ENCODE measurements around the gene PPT1. TPM values are rescaled to one million over a fixed set of nuclear protein-coding genes. Genes with fewer than 3 reads are reported as not detected.

Gene PPT1
- total RNA-seq, 1 donor from 2014 or later = 33.4 TPM

DNA sequence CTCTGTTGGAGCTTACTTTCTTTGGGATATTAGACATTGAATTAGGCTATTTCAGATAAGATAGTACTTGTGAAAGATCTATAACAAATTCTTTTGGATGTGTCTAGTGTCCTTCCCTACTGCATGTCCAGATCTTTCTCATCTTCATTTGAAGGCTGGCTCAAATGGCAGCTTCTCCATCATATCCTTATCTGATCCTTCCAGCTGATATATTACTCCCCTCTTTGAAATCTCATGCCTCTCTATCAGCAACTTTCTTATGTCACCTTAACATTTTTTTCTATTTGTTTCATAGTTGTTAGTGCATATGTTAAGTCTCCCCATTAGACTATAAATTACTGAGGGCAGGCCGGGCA is 39.0 kb downstream of the PPT1 start:
- H3K4me3 ChIP-seq (ENCODE audit: low read length in 3 of 3) = no peak overlapping the region
- peaks cover 0 to 27% (median 16%) of the 10 kb centered on the region in 3 donors for H3K36me3 ChIP-seq (ENCODE audit: control insufficient read depth in 3 of 3, insufficient read depth in 3 of 3, low read length in 3 of 3)
- no peak overlapping the region for H3K9ac ChIP-seq (ENCODE audit: low read depth in 1 of 3, low read length in 3 of 3)
- H3K4me1 ChIP-seq (ENCODE audit: control insufficient read depth in 3 of 3, insufficient read depth in 3 of 3, low read length in 3 of 3) = peaks cover 14 to 40% (median 14%) of the 10 kb centered on the region in 3 donors
- H3K9me3 ChIP-seq (ENCODE audit: control insufficient read depth in 3 of 3, low read length in 3 of 3) = no peaks in the 10 kb centered on the region
- no peaks in the 10 kb centered on the region for H3K27me3 ChIP-seq (ENCODE audit: control insufficient read depth in 3 of 3, insufficient read depth in 3 of 3, low read length in 3 of 3)
- H3K27ac ChIP-seq (ENCODE audit: low read depth, low read length) = no peak overlapping the region

DNA sequence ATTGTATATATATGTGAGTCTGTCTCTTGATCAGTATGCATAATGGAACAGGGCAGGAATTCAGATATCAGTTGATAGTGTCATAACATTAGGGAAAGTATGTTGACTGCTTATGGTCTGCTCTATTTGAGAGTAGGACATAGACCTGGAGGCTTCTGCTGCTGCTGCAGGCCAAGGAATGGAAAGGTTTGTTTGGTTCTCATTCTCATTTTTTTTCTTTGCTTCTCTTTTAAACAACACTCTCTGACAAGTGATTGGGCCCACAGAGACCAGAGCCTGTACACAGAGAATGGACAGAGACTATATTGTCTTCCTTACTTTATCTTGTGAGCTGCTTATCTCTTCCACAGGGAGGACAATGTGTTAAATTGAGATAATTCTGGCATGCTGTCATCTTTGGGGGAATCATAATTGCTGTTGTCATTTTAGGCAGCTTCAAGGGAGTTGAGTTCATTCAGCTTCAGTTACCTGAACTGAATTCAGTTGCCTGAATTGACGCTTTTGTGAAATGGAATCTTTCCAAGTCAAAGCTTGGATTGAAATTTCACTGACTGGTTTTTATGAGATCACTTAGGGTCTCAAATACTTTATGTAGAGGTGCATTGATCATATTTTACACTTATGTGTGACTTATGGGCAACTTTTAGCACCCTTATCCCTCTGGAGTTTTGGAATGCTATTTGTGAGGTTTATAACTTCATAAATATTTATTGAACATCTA is 39.6 kb downstream of the PPT1 start:
- Histone ChIP-seq H3K27ac (ENCODE audit: low read depth, low read length) (no peak overlapping the region), H3K4me1 (ENCODE audit: control insufficient read depth in 3 of 3, insufficient read depth in 3 of 3, low read length in 3 of 3) (peaks cover 14 to 40% (median 14%) of the 10 kb centered on the region in 3 donors), H3K4me3 (ENCODE audit: low read length in 3 of 3) (no peak overlapping the region), H3K9me3 (ENCODE audit: control insufficient read depth in 3 of 3, low read length in 3 of 3) (no peaks in the 10 kb centered on the region), H3K9ac (ENCODE audit: low read depth in 1 of 3, low read length in 3 of 3) (no peak overlapping the region), H3K36me3 (ENCODE audit: control insufficient read depth in 3 of 3, insufficient read depth in 3 of 3, low read length in 3 of 3) (peaks cover 0 to 25% (median 10%) of the 10 kb centered on the region in 3 donors), H3K27me3 (ENCODE audit: control insufficient read depth in 3 of 3, insufficient read depth in 3 of 3, low read length in 3 of 3) (no peaks in the 10 kb centered on the region)

DNA sequence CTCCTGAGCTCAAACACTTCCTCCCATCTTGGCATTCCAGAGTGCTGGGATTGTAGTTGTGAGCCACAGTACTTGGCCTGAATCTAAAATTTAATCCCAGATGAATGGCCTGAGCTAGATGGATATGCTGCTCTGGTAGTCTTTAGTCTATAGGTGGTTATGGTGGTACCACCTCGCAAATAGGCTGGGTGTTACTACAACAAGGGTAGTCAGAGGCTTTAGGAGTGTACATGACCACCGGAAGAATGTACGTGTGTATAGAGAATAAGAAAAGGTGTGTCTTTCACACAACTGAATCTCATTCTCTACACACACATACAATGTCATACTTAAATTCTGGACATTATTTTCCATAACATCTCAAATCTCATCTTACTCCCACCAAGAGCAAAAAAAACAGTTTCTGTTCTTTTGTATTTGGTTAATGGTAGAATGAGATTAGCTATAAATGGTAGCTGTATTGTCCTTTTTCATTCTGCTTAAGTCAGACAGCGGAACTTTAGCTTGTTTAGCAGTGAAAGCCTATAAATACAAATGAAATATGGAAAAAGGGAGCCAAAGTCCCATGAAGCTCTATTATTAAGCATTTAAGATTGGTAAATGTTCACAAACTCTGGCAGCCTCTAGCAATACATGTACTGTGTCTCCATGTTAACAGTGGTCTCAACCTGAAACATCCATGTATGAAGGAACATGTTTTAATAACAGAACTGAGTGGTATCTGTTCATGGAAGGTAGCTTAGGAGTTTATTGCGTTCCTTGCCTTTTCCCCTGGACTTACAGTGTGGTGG is 40.3 kb downstream of the PPT1 start:
- Histone ChIP-seq H3K36me3 (ENCODE audit: control insufficient read depth in 3 of 3, insufficient read depth in 3 of 3, low read length in 3 of 3) (peaks cover 0 to 21% (median 5%) of the 10 kb centered on the region in 3 donors), H3K4me1 (ENCODE audit: control insufficient read depth in 3 of 3, insufficient read depth in 3 of 3, low read length in 3 of 3) (peaks cover 14 to 43% (median 14%) of the 10 kb centered on the region in 3 donors)

DNA sequence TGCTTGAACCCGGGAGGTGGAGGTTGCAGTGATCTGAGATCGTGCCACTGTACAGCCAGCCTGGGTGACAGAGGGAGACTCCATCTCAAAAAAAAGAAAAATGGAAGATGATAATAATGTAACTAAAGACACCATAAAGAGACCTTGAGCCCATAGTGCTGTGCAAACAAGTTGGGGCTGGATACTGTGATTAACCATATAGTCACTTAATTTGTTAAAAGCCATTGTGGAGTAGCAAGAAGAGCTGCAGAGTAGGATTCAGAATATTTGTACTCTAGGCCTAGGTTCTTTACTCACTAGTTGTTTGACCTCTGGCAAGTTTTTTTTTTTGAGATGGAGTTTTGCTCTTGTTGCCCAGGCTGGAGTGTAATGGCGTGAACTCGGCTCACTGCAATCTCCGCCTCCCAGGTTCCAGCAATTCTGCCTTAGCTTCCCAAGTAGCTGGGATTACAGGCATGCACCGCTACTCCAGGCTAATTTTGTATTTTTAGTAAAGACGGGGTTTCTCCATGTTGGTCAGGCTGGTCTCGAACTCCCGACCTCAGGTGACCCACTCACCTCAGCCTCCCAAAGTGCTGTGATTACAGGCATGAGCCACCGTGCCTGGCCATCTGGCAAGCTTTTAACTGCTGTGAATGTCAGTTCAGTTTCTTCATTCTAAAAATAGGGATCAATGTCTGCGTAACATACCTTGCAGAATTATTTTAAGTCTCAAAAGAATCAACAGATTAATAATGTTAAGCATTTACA is 43.7 kb downstream of the PPT1 start:
- Histone ChIP-seq H3K4me3 (ENCODE audit: low read length in 3 of 3) (no peak overlapping the region), H3K4me1 (ENCODE audit: control insufficient read depth in 3 of 3, insufficient read depth in 3 of 3, low read length in 3 of 3) (peaks cover 4 to 26% (median 13%) of the 10 kb centered on the region in 3 donors), H3K27ac (ENCODE audit: low read depth, low read length) (peak overlapping the region; percentile 58), H3K36me3 (ENCODE audit: control insufficient read depth in 3 of 3, insufficient read depth in 3 of 3, low read length in 3 of 3) (no peaks in the 10 kb centered on the region), H3K9me3 (ENCODE audit: control insufficient read depth in 3 of 3, low read length in 3 of 3) (no peaks in the 10 kb centered on the region), H3K9ac (ENCODE audit: low read depth in 1 of 3, low read length in 3 of 3) (no peak overlapping the region), H3K27me3 (ENCODE audit: control insufficient read depth in 3 of 3, insufficient read depth in 3 of 3, low read length in 3 of 3) (no peaks in the 10 kb centered on the region)

More for the DNA sequence above, 40.3 kb downstream of the PPT1 start:
- H3K27me3 ChIP-seq (ENCODE audit: control insufficient read depth in 3 of 3, insufficient read depth in 3 of 3, low read length in 3 of 3) = no peaks in the 10 kb centered on the region
- no peaks in the 10 kb centered on the region for H3K9me3 ChIP-seq (ENCODE audit: control insufficient read depth in 3 of 3, low read length in 3 of 3)
- no peak overlapping the region for H3K27ac ChIP-seq (ENCODE audit: low read depth, low read length)
- H3K4me3 ChIP-seq (ENCODE audit: low read length in 3 of 3) = no peak overlapping the region
- H3K9ac ChIP-seq (ENCODE audit: low read depth in 1 of 3, low read length in 3 of 3) = no peak overlapping the region

DNA sequence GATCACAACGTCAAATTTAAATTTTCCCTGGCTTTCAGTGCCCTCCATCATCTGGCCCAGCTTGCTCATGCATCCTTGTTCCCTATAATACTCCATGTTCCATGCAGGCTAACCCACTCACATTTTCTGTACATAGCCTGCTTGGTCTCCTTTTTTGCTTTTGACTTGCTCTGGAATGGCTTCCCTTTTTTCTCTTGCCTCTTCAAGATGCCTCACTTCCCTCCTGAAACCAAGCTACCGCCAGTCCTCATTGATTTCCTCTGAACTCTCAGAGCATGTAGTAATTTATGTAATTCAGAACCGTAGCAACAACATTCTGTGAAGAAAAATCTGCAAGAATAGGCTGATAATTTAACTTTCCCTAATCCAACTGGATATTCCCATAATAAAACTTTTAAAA is 46.2 kb downstream of the PPT1 start:
- Histone ChIP-seq H3K27ac (ENCODE audit: low read depth, low read length) (no peak overlapping the region), H3K36me3 (ENCODE audit: control insufficient read depth in 3 of 3, insufficient read depth in 3 of 3, low read length in 3 of 3) (no peaks in the 10 kb centered on the region), H3K27me3 (ENCODE audit: control insufficient read depth in 3 of 3, insufficient read depth in 3 of 3, low read length in 3 of 3) (no peaks in the 10 kb centered on the region), H3K9ac (ENCODE audit: low read depth in 1 of 3, low read length in 3 of 3) (no peak overlapping the region), H3K4me1 (ENCODE audit: control insufficient read depth in 3 of 3, insufficient read depth in 3 of 3, low read length in 3 of 3) (peaks cover 6 to 17% (median 13%) of the 10 kb centered on the region in 3 donors), H3K9me3 (ENCODE audit: control insufficient read depth in 3 of 3, low read length in 3 of 3) (no peaks in the 10 kb centered on the region), H3K4me3 (ENCODE audit: low read length in 3 of 3) (no peak overlapping the region)

DNA sequence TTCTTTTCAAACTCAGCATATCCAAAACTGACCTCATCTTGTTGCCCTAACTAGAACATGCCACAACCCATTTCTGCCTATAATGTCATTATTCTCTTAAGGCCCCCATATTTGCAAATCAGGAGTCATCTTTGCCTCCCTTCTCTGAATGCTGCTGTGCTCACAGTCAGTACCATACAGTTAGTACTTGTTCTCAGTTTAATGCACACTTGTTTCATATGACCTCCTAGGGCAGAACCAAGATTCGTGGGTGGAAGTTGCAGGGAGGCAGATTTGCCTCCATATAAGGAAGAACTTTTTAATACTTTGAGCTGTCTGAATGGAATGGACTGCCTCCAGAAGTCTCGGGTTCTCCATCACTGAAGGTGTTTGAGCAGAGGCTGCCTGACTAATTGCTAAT is 47.3 kb downstream of the PPT1 start:
- Histone ChIP-seq H3K36me3 (ENCODE audit: control insufficient read depth in 3 of 3, insufficient read depth in 3 of 3, low read length in 3 of 3) (peaks cover 0 to 3% (median 0%) of the 10 kb centered on the region in 3 donors), H3K27me3 (ENCODE audit: control insufficient read depth in 3 of 3, insufficient read depth in 3 of 3, low read length in 3 of 3) (no peaks in the 10 kb centered on the region), H3K27ac (ENCODE audit: low read depth, low read length) (no peak overlapping the region), H3K9ac (ENCODE audit: low read depth in 1 of 3, low read length in 3 of 3) (no peak overlapping the region), H3K4me3 (ENCODE audit: low read length in 3 of 3) (no peak overlapping the region), H3K9me3 (ENCODE audit: control insufficient read depth in 3 of 3, low read length in 3 of 3) (no peaks in the 10 kb centered on the region), H3K4me1 (ENCODE audit: control insufficient read depth in 3 of 3, insufficient read depth in 3 of 3, low read length in 3 of 3) (peaks cover 9 to 25% (median 15%) of the 10 kb centered on the region in 3 donors)

DNA sequence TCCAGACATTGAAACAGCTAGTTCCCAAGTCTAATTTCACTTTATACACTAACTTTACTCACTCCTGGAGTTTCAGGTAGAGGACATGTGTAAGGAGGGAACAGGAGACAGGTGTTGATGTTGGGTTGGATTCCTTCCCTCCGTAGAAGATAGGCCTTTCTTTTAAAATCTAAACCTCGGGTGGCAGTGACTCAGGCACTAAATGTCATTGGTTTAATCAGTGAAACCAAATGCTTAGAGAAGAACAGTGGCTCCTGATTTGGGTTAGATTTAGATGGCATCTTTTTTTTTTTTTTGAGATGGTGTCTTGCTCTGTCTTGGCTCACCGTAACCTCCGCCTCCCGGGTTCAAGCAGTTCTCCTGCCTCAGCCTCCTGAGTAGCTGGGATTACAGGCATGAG is 49.3 kb downstream of the PPT1 start:
- Histone ChIP-seq H3K27ac (ENCODE audit: low read depth, low read length) (no peak overlapping the region), H3K9ac (ENCODE audit: low read depth in 1 of 3, low read length in 3 of 3) (no peak overlapping the region), H3K36me3 (ENCODE audit: control insufficient read depth in 3 of 3, insufficient read depth in 3 of 3, low read length in 3 of 3) (peaks cover 0 to 6% (median 2%) of the 10 kb centered on the region in 3 donors), H3K4me1 (ENCODE audit: control insufficient read depth in 3 of 3, insufficient read depth in 3 of 3, low read length in 3 of 3) (peaks cover 9 to 25% (median 12%) of the 10 kb centered on the region in 3 donors), H3K27me3 (ENCODE audit: control insufficient read depth in 3 of 3, insufficient read depth in 3 of 3, low read length in 3 of 3) (no peaks in the 10 kb centered on the region), H3K4me3 (ENCODE audit: low read length in 3 of 3) (no peak overlapping the region), H3K9me3 (ENCODE audit: control insufficient read depth in 3 of 3, low read length in 3 of 3) (no peaks in the 10 kb centered on the region)

DNA sequence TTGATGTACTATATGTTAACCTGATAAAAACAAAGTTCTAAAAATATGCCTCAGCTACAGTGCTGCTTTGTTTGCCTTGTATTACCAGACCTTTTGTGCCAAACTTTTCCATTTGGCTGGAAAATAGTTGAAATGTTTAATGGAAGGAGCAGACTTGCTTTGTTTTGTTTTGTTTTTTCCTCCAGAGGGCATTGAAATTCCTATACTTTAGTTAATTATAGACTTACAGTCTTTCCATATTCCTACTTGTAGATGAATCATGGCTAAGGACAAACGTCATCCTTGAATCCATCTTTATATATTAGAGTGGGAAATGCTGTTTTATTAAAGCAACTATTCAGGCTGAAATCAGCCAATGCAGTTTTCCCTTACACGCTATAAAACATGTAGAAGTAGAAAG is 49.8 kb downstream of the PPT1 start:
- no peak overlapping the region for H3K27ac ChIP-seq (ENCODE audit: low read depth, low read length)
- H3K27me3 ChIP-seq (ENCODE audit: control insufficient read depth in 3 of 3, insufficient read depth in 3 of 3, low read length in 3 of 3) = no peaks in the 10 kb centered on the region
- H3K36me3 ChIP-seq (ENCODE audit: control insufficient read depth in 3 of 3, insufficient read depth in 3 of 3, low read length in 3 of 3) = peaks cover 0 to 9% (median 5%) of the 10 kb centered on the region in 3 donors
- no peak overlapping the region for H3K4me3 ChIP-seq (ENCODE audit: low read length in 3 of 3)
- H3K9ac ChIP-seq (ENCODE audit: low read depth in 1 of 3, low read length in 3 of 3) = no peak overlapping the region
- H3K9me3 ChIP-seq (ENCODE audit: control insufficient read depth in 3 of 3, low read length in 3 of 3) = no peaks in the 10 kb centered on the region
- H3K4me1 ChIP-seq (ENCODE audit: control insufficient read depth in 3 of 3, insufficient read depth in 3 of 3, low read length in 3 of 3) = peaks cover 13 to 30% (median 17%) of the 10 kb centered on the region in 3 donors

DNA sequence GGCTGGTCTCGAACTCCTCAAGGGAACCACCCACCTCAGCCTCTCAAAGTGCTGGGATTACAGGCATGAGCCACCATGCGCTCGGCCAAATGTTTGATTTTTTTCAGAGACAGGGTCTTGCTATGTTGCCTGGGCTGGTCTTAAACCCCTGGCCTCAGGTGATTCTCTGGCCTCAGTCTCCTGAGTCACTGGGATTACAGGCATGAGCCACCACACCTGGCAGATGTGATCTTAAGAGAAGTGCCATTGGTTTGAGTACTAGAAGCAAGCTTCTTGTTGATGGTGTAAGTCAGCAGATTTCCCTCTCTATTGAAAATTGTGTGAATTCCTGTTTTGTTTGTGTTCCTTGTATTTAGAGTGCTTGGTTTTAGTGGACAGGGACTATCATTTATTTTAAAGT is 51.3 kb downstream of the PPT1 start:
- Histone ChIP-seq H3K9me3 (ENCODE audit: control insufficient read depth in 3 of 3, low read length in 3 of 3) (no peaks in the 10 kb centered on the region), H3K9ac (ENCODE audit: low read depth in 1 of 3, low read length in 3 of 3) (no peak overlapping the region), H3K27me3 (ENCODE audit: control insufficient read depth in 3 of 3, insufficient read depth in 3 of 3, low read length in 3 of 3) (no peaks in the 10 kb centered on the region), H3K27ac (ENCODE audit: low read depth, low read length) (no peak overlapping the region), H3K4me1 (ENCODE audit: control insufficient read depth in 3 of 3, insufficient read depth in 3 of 3, low read length in 3 of 3) (peaks cover 24 to 36% (median 28%) of the 10 kb centered on the region in 3 donors), H3K36me3 (ENCODE audit: control insufficient read depth in 3 of 3, insufficient read depth in 3 of 3, low read length in 3 of 3) (peaks cover 0 to 9% (median 5%) of the 10 kb centered on the region in 3 donors), H3K4me3 (ENCODE audit: low read length in 3 of 3) (no peak overlapping the region)

Data from skeletal muscle tissue (tissue), 4 donors.